Inflammatory macrophage treated with lipopolysaccharide for 1 hour (primary cell): ENCODE data around the gene SERPINA3.

Source experiments
- DNase-seq, 2 donors: peaks; one replicate each; pipeline ENCODE4 v3.0.0-alpha.2; 2020 to 2022

The SERPINA3 gene

DNA sequence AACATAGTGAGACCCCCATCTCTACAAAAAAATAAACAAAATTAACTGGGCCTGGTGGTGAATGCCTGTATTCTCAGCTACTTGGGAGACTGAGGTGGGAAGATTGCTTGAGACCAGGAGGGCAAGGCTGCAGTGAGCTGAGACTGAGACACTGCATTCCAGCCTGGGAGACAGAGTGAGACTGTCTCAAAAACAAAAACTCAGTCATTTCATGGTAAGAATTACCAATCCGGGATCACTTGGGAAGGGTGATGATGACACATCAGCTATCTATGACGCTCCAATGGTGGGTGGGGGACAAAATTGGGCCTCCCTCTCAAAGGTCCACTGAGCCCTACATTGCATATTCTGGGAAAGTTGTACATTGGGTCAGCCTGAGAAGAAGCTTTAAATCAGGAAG is 47.7 kb downstream of the SERPINA3 start:
- DNase-seq = peak in 1 of 2 donors; percentile 28

DNA sequence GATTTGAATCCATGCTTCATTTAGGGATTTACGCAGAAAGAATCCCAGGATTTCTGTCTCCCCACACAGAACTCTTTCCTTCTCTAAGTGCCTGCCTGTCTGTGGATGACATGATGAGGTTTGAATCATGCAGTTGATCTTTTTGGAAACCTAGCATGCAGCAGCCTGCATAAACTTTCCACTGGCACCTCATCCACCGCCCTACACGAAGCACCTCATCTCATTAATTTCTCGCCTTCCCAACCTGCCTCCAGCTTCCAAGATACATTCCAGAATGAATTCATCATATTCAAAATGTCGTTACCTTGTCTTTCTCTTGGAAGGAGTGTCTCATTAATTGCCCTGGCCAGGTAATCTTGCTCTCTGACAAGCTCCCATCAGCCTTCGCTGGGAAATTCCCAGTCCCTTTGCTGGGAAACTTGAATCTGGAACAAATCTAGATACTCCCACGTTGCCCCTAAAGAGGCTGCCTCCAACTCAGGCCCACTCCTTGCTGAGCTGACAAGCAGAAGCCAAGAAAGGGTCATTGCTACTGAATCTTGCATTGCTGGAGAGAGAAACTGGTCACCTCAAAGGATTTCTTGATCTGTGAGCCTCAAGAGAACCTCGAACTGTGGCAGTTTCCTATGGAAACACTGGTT is 48.2 kb downstream of the SERPINA3 start:
- DNase-seq = no peak

DNA sequence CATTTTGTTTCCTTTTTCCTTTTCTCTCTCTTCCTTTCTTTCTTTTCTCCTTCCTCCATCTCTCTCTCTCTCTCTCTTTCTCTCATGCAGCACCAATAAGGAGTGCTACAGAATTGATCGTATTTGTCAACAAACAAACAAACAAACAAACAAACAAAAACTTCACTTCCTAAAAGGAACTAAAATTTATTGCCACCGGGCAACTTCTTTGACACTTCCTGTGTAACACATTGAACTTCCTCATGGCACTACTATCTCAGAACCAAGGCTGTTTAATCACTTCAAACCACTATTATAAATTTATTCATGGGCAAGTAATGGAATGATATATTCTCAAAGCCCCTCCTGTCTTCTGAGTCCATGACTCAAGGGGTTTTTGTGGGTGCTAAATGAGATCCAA is 51.3 kb downstream of the SERPINA3 start:
- no peak for DNase-seq

DNA sequence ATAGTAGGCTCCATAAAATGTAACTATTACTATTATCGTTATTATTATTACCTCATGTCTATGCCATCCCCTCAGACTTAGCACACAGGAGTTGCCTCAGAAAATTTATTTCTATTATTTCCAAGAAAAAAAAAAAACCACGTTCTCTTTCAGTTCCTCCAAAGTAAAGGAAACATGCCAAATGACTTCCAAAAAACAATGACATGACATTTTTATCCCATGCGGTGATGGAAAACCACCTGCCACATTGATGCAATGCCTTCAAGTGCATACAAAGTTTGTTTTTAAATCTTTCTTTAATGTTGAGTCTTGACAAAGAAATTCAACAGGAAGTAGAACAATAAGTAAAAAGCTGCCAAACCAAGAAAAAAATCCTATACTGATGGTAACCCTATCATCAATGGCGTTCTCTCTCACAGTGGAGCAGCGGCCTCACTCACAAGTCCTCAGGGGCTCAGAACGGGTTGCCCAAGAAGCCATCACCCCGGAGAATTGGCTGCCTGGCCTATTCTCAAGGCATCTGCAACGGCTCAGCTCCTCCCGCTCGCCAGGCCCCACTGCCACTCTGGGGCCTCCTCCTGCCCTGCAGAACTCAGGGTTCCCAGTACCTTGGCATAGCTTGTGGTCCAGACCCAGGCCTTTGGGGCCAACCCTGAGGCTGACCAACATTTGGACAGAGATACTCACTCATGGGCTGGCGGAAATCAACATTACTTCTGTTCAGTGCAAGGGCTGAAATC is 51.9 kb downstream of the SERPINA3 start:
- peak; percentile 12 to 24 for DNase-seq

- DNase-seq = no peak
Observed at GRCh38 chr14:94665121-94665520, 52.9 kb downstream of the SERPINA3 start.

- DNase-seq = no peak
Observed at GRCh38 chr14:94665544-94665943, 53.4 kb downstream of the SERPINA3 start.

DNA sequence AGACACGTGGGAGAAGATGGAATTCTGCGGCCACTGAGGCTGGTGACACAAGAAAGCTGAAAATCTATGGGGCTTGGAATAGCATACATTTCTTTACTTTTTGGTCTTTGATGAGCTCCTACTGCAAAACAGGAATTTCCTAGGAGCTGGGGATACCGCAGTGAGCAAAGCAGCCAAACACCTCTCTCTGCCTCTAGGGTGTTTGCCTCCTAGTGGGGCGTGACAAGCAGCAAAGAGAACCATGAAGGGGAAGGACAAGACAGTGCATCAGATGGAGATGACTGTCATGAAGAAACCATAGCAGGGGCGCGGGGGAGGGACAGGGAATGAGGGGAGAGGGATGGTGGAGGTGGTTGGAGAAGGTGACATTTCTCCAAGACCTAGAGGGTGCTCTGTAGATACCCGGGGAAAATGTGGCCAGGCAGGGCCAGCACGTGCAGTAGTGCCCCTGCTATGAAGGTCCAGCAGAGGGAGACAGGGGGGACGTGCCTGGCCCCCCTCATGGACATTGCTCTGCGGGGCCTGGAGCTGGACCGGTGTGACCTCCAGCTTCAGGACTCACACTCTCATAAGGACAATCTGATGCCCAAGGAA is 58.6 kb downstream of the SERPINA3 start:
- no peak for DNase-seq

DNA sequence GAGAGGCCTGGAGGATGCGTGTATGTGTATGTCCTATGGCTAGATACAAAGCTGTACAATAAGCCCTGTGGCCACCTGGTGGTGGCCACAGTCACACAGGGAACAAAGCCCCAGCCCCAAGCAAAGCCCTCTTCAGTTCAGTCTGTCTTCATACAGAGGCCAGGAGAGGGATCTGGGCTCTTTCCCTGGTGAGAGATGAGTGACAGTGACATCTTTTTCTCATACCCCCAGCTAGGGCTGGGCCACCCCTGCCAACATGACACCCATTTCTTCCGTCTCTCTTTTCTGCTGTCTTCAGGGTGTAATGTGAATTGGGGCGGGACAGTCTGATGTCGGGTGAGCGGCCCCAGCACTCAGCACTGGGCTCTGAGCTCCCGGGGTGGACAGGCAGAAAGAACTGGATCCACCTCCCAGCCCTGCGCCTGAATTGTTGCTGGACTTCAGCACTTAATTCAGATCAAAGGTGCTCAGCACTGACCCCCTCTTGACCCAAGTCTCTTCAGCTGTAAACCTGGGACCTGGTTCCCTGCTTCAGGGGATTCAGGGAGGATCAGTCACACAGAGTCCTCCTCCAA is 59.8 kb downstream of the SERPINA3 start:
- DNase-seq = no peak

- no peak for DNase-seq
Observed at GRCh38 chr14:94673071-94673470, 60.9 kb downstream of the SERPINA3 start.
